Suprapubic skin (tissue), 4 donors: ENCODE data around the gene LRFN3. TPM values are rescaled to one million over a fixed set of nuclear protein-coding genes. Genes with fewer than 3 reads are reported as not detected.

Source experiments
- DNase-seq, 2 donors: peaks; one replicate each; pipeline ENCODE4 v3.0.0-alpha.2; 2019; ENCODE audit warnings: low spot score in 2 of 2
- H3K27ac ChIP-seq: fragments of 200-600 bp; sonication (generic); one replicate; pipeline ENCODE4 v1.5.1; 2019
- H3K27me3 ChIP-seq: fragments of 200-600 bp; sonication (generic); one replicate; pipeline ENCODE4 v1.5.1; 2019
- H3K36me3 ChIP-seq: fragments of 200-600 bp; sonication (generic); one replicate; pipeline ENCODE4 v1.5.1; 2019
- H3K4me1 ChIP-seq: fragments of 200-600 bp; sonication (generic); one replicate; pipeline ENCODE4 v1.5.1; 2019
- H3K4me3 ChIP-seq: fragments of 200-600 bp; sonication (generic); one replicate; pipeline ENCODE4 v1.5.1; 2019; ENCODE audit warnings: mild to moderate bottlenecking
- H3K9me3 ChIP-seq: fragments of 200-600 bp; sonication (generic); one replicate; pipeline ENCODE4 v1.5.1; 2019
- CTCF ChIP-seq, 2 donors: fragments of 200-600 bp in 1 of 2; fragments of 450-650 bp in 1 of 2; sonication (generic) in 1 of 2; IDR thresholded peaks; one replicate each; pipeline ENCODE4 v1.5.1; 2016 to 2019; ENCODE audit warnings: antibody characterized with exemption in 2 of 2, mild to moderate bottlenecking in 1 of 2, moderate library complexity in 1 of 2
- EP300 ChIP-seq: sonication (generic); formaldehyde crosslinking; IDR thresholded peaks from one replicate; pipeline ENCODE4 v1.6.1; 2017; ENCODE audit warnings: antibody characterized with exemption
- POLR2A ChIP-seq, 2 donors: fragments of 450-650 bp; IDR thresholded peaks; one replicate each; pipeline ENCODE4 v1.6.1; 2017; ENCODE audit warnings: antibody characterized with exemption in 2 of 2, mild to moderate bottlenecking in 2 of 2, moderate library complexity in 2 of 2
- POLR2AphosphoS5 ChIP-seq, 3 donors: sonication (generic); formaldehyde crosslinking; IDR thresholded peaks; one replicate each; pipeline ENCODE4 v1.6.1; 2017; ENCODE audit warnings: antibody characterized with exemption in 3 of 3
- WGBS: methylation state at CpG from one replicate; pipeline ENCODE4 v1.1.5; 2018; 5-methylcytosine and 5-hydroxymethylcytosine counted together
- total RNA-seq, 4 donors: library from RNA; depleted of rRNA; stranded (reverse); fragments of >200 nt; gene quantifications; one replicate each; pipeline ENCODE4 v1.1.0, GENCODE V29; 2016

The LRFN3 gene
- total RNA-seq, 4 donors from 2014 or later, result 10.9 to 18.3 (median 12.8) TPM

GRCh38 chr19:35966771-35967170, 30.6 kb downstream of the LRFN3 start:
- Histone ChIP-seq H3K36me3 (no peaks in the 10 kb centered on the region), H3K4me1 (no peaks in the 10 kb centered on the region), H3K9me3 (no peaks in the 10 kb centered on the region), H3K27me3 (peaks cover 9% of the 10 kb centered on the region), H3K4me3 (no peak overlapping the region), H3K27ac (no peak overlapping the region)
- no peak for DNase-seq
- 86% methylated on average over 1 of the region's 3 CpGs for WGBS
- no peak for TF ChIP-seq POLR2AphosphoS5 (IDR thresholded peaks at IDR 0.05)
- no peak for TF ChIP-seq CTCF (IDR thresholded peaks at IDR 0.05)
- TF ChIP-seq POLR2A (IDR thresholded peaks at IDR 0.05), result no peak
- no peak for TF ChIP-seq EP300

- 58% methylated on average over 2 of the region's 8 CpGs for WGBS
- Histone ChIP-seq H3K27me3 (peaks cover 37% of the 10 kb centered on the region), H3K4me3 (no peak overlapping the region), H3K4me1 (no peaks in the 10 kb centered on the region), H3K36me3 (no peaks in the 10 kb centered on the region), H3K27ac (no peak overlapping the region), H3K9me3 (no peaks in the 10 kb centered on the region)
- no peak for DNase-seq
- TF ChIP-seq POLR2AphosphoS5 (IDR thresholded peaks at IDR 0.05), result no peak
- TF ChIP-seq POLR2A (IDR thresholded peaks at IDR 0.05), result no peak
- TF ChIP-seq EP300, result no peak
- TF ChIP-seq CTCF (IDR thresholded peaks at IDR 0.05), result no peak
These were observed 37.3 kb downstream of the LRFN3 start for GRCh38 chr19:35973487-35973886.

- H3K36me3 ChIP-seq, result no peaks in the 10 kb centered on the region
- 30% methylated on average over 5 of the region's 5 CpGs for WGBS
- no peak for DNase-seq
- no peaks in the 10 kb centered on the region for H3K9me3 ChIP-seq
- H3K27ac ChIP-seq, result no peak overlapping the region
- no peak overlapping the region for H3K4me3 ChIP-seq
- H3K27me3 ChIP-seq, result peaks cover 54% of the 10 kb centered on the region
- H3K4me1 ChIP-seq, result no peaks in the 10 kb centered on the region
- TF ChIP-seq EP300, result no peak
- no peak for TF ChIP-seq POLR2A (IDR thresholded peaks at IDR 0.05)
- no peak for TF ChIP-seq POLR2AphosphoS5 (IDR thresholded peaks at IDR 0.05)
- no peak for TF ChIP-seq CTCF (IDR thresholded peaks at IDR 0.05)
These were observed 39.5 kb downstream of the LRFN3 start for GRCh38 chr19:35975608-35976214.

- no peaks in the 10 kb centered on the region for H3K9me3 ChIP-seq
- no peak for DNase-seq
- no peaks in the 10 kb centered on the region for H3K4me1 ChIP-seq
- H3K27me3 ChIP-seq, result peaks cover 59% of the 10 kb centered on the region
- no peak overlapping the region for H3K4me3 ChIP-seq
- 81% methylated on average over 8 of the region's 14 CpGs for WGBS
- no peak overlapping the region for H3K27ac ChIP-seq
- TF ChIP-seq CTCF (IDR thresholded peaks at IDR 0.05) (no peak), POLR2AphosphoS5 (IDR thresholded peaks at IDR 0.05) (no peak), POLR2A (IDR thresholded peaks at IDR 0.05) (no peak), EP300 (no peak)
- H3K36me3 ChIP-seq, result no peaks in the 10 kb centered on the region
These were observed 41.5 kb downstream of the LRFN3 start for GRCh38 chr19:35977446-35978222.

GRCh38 chr19:35978271-35978670, 42.1 kb downstream of the LRFN3 start:
- WGBS, result 33% methylated on average over 5 of the region's 5 CpGs
- TF ChIP-seq CTCF (IDR thresholded peaks at IDR 0.05), result no peak
- Histone ChIP-seq H3K4me1 (no peaks in the 10 kb centered on the region), H3K9me3 (no peaks in the 10 kb centered on the region), H3K36me3 (no peaks in the 10 kb centered on the region), H3K27ac (no peak overlapping the region), H3K4me3 (no peak overlapping the region), H3K27me3 (peaks cover 61% of the 10 kb centered on the region)
- no peak for DNase-seq
